GM21786 (cell line): ENCODE measurements around the gene ARHGAP6.

ENCODE experiments used
- ATAC-seq: cut with Tn5 transposase; IDR thresholded peaks from one replicate; pipeline ENCODE4 v1.9.1; 2021; ENCODE audit not compliant: unreplicated experiment

The ARHGAP6 gene

GRCh38 chrX:11119313-11119943 lies 546.3 kb downstream of the ARHGAP6 start:
- no peak for ATAC-seq

GRCh38 chrX:11117745-11118144 lies 548.0 kb downstream of the ARHGAP6 start:
- ATAC-seq, result no peak

- peak; percentile 34 for ATAC-seq
Observed at GRCh38 chrX:11113731-11114130, 552.0 kb downstream of the ARHGAP6 start.

GRCh38 chrX:11111947-11112346 lies 553.8 kb downstream of the ARHGAP6 start:
- ATAC-seq, result no peak

- peak; percentile 90 for ATAC-seq
Observed at GRCh38 chrX:11111037-11111851, 554.5 kb downstream of the ARHGAP6 start, which contains the start of gene HCCS. Gene HCCS (plus strand): TSS chrX:11111332. CDS start chrX:11112061, 729 bp downstream.

- ATAC-seq, result no peak
Observed at GRCh38 chrX:11109968-11110367, 555.8 kb downstream of the ARHGAP6 start.

GRCh38 chrX:11108253-11108941 lies 557.3 kb downstream of the ARHGAP6 start:
- ATAC-seq, result no peak

- ATAC-seq, result no peak
Observed at GRCh38 chrX:11105080-11105479, 560.6 kb downstream of the ARHGAP6 start.

GRCh38 chrX:11103751-11104150 lies 562.0 kb downstream of the ARHGAP6 start:
- ATAC-seq, result no peak

GRCh38 chrX:11103006-11103405 lies 562.7 kb downstream of the ARHGAP6 start:
- ATAC-seq, result peak; percentile 63

- ATAC-seq, result no peak
Observed at GRCh38 chrX:11100281-11101035, 565.3 kb downstream of the ARHGAP6 start.

GRCh38 chrX:11099465-11099864 lies 566.3 kb downstream of the ARHGAP6 start:
- no peak for ATAC-seq

GRCh38 chrX:11097933-11098332 lies 567.8 kb downstream of the ARHGAP6 start:
- ATAC-seq, result no peak

- no peak for ATAC-seq
Observed at GRCh38 chrX:11089802-11090201, 575.9 kb downstream of the ARHGAP6 start.
